GM12872 (cell line): ENCODE measurements around the gene C22orf15.

Experiments
- TF ChIP-seq, protein P1 (sequence below): IDR thresholded peaks from 3 replicates; pipeline ENCODE4 v1.5.1; 2011; ENCODE audit warnings: low read depth, mild to moderate bottlenecking, low read length, moderate library complexity; ENCODE audit not compliant: insufficient read depth

C22orf15 gene

DNA sequence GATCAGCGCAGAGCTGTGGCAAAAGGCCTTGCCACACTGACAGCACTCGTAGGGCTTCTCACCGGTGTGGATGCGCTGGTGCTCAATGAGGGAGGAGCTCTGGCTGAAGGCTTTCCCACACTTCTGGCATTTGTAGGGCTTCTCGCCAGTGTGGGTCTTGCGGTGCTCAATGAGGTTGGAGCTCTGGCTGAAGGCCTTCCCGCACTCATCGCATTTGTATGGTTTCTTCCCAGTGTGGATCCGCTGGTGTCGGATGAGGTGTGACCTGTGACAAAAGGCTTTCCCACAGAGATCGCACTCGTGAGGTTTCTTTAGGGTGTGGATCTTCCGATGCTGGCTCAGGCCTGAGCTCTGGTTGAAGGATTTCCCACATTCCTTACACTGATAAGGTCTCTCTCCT lies 18.8 kb upstream of the C22orf15 start:
- TF ChIP-seq, protein P1, sequence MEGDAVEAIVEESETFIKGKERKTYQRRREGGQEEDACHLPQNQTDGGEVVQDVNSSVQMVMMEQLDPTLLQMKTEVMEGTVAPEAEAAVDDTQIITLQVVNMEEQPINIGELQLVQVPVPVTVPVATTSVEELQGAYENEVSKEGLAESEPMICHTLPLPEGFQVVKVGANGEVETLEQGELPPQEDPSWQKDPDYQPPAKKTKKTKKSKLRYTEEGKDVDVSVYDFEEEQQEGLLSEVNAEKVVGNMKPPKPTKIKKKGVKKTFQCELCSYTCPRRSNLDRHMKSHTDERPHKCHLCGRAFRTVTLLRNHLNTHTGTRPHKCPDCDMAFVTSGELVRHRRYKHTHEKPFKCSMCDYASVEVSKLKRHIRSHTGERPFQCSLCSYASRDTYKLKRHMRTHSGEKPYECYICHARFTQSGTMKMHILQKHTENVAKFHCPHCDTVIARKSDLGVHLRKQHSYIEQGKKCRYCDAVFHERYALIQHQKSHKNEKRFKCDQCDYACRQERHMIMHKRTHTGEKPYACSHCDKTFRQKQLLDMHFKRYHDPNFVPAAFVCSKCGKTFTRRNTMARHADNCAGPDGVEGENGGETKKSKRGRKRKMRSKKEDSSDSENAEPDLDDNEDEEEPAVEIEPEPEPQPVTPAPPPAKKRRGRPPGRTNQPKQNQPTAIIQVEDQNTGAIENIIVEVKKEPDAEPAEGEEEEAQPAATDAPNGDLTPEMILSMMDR = no peak

DNA sequence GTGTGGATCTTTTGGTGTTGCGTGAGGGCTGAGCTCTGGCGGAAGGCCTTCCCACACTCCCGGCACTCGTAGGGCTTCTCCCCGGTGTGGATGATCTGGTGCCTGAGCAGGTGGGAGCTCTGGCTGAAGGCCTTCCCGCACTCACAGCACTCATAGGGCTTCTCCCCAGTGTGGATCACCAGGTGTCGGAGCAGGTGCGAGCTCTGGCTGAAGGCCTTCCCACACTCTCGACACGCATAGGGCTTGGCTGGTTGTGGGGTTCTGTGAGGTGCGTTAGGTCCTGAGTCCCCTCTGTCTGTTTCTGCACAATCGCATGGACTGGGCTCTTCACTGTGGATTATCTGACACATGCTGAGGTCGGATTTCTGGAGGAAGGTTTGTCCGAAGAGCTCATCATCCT lies 18.3 kb upstream of the C22orf15 start:
- TF ChIP-seq, protein P1 = no peak

DNA sequence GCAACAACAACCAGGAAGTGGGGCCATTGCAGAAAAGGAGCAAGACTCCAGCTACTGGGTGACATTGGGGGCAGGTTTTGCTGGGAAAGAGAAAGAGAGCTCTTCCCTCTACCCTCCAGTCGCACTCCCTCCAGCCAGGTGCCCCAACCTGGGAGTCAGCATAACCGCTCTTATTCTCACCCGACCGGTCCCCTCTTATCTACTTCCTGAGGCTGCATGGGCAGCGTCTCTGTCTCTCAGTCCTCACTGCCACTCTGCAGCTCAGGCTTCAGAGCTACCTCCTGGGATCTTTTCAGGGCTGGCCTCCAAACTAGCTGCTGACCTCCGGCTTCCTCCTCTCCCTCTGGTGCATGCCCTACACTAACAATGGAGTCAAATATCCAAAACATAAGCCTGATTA lies 17.0 kb upstream of the C22orf15 start:
- TF ChIP-seq, protein P1 = no peak

GRCh38 chr22:23749841-23750301 lies 12.9 kb upstream of the C22orf15 start:
- TF ChIP-seq, protein P1 = no peak

DNA sequence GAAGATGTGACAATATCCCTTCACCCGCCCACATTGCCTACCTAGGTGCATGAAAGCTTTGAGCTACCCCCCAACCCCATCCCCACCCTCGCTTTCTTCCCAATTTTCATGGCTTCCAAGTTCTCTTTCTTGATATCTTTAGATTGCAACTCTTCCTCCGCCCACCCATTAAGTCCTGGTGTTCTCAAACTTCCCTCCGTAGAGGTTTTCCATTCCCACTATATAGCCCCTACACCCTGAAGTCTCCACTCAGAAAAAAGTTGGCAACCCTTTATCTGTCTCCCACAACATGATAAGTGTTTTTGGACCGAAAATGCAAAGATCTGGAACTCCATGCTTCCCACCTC lies 12.4 kb upstream of the C22orf15 start:
- TF ChIP-seq, protein P1 = no peak

DNA sequence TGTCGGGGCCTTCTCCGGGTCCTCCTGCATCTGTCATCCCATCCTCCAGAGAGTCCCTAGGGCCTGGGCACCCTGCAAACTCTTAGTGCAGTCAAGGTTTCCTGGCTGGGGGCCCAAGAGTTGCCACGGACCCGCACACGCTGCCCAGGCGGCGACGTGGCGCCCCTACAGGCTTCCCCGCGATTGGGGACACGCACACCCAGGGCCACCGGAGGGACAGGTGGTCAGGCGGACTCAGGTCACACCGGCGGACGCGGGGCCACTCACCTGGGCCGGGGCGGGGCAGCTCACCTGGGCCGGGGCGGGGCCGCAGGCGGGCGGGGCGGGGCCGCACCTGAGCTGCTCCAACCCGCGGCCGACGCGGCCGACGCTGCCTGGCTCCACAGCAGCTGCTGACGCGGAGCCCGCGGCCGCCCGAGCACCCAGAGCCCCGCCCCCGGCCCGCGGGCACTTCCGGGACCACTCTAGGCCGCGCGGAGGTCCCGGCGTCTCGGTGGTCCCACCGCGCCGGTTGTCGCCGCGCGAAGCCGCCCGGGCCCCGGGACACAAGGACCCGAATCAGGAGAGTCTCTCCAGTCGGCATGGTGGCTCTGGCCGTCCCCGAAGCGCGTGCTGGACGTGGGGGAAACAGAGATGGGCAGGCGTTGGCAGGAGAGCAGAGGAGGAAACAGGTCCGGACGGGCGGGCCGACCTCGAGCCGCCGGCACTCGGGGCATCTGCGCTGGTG lies 11.9 kb upstream of the C22orf15 start, which contains the start of gene ZNF70:
Gene ZNF70 (minus strand): TSS at position 399 of the 727 bp plus-strand sequence. CDS start 5,972 bp downstream, outside the sequence.
- TF ChIP-seq, protein P1 = peak; percentile 43

DNA sequence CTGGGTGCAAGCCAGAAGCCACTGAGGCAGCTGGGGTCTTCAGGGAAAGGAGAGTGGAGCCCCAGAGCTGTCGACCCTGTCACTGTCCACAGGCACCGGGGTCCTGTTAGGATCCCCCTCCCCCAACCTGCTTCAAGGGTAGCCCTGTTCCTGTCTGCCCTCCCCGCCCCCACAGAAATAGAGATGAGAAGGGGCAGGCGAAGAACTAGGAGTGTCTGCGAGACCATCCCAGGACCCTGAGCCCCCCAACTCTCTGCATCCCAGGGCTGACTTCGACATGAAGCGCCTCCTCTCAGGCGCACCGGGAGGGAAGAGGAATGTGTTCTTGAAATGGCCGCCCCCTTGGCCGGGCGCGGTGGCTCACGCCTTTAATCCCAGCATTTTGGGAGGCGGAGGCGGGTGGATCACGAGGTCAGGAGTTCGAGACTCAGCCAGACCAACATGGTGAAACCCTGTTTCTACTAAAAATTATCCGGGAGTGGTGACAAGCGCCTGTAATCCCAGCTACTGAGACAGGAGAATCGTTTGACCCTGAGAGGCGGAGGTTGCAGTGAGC lies 11.3 kb upstream of the C22orf15 start:
- TF ChIP-seq, protein P1 = no peak
